ENCODE results near the gene ATP6V0A1. TPM values are rescaled to one million over a fixed set of nuclear protein-coding genes. Genes with fewer than 3 reads are reported as not detected.

ATP6V0A1 gene
- total RNA-seq, 1 donor from 2014 or later = 90.5 TPM

DNA sequence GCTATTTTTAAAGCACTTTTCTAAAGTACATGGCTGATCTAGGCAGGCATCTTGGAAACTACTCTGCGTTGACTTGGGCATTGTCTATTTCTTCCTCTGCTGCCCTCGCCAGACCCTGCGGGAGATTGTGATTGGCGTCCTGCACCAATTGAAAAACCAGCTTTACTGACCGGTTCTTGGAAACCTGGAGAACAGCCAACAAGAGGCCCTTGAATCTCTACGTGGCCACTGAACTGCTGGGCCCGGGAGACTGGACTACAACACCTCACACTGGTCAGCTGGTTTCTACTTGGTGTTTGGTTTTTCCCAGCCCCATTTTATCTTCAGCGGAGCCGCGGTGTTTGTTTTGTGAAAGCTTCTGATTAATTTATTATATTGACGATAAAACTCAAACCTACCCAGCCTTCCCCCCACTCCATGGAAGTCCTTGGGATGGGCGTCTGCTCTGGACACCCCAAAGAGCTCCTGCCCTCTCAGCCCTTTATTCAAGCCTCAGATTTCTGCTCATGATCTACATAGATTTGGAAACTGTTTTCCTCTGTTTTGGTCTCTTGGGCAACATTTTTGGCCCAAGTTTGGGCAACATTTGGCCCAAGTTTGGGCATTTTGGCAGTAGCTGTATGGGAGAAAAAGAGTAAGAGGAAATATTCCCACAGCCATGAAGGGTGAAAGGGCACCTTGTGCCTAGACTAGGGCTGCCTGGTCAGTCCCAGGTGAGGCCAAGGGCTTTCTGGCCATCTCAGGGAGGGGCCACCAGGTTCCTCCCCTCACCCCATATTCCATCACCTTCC, 113.0 kb downstream of the ATP6V0A1 start:
- H3K27ac Mint-ChIP-seq = no peak overlapping the region
- H3K4me1 Mint-ChIP-seq (ENCODE audit: low read depth) = peaks cover 10% of the 10 kb centered on the region
- peaks cover 17% of the 10 kb centered on the region for H3K36me3 Mint-ChIP-seq (ENCODE audit: insufficient read depth)
- H3K4me3 Mint-ChIP-seq (ENCODE audit: low read depth) = no peak overlapping the region
- no peaks in the 10 kb centered on the region for H3K9me3 Mint-ChIP-seq (ENCODE audit: low read depth)
- H3K27me3 Mint-ChIP-seq = no peaks in the 10 kb centered on the region
- DNase-seq (ENCODE audit: low spot score, unreplicated experiment) = no peak
- TF ChIP-seq, protein P1, sequence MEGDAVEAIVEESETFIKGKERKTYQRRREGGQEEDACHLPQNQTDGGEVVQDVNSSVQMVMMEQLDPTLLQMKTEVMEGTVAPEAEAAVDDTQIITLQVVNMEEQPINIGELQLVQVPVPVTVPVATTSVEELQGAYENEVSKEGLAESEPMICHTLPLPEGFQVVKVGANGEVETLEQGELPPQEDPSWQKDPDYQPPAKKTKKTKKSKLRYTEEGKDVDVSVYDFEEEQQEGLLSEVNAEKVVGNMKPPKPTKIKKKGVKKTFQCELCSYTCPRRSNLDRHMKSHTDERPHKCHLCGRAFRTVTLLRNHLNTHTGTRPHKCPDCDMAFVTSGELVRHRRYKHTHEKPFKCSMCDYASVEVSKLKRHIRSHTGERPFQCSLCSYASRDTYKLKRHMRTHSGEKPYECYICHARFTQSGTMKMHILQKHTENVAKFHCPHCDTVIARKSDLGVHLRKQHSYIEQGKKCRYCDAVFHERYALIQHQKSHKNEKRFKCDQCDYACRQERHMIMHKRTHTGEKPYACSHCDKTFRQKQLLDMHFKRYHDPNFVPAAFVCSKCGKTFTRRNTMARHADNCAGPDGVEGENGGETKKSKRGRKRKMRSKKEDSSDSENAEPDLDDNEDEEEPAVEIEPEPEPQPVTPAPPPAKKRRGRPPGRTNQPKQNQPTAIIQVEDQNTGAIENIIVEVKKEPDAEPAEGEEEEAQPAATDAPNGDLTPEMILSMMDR (IDR thresholded peaks at IDR 0.05; ENCODE audit: unreplicated experiment) = no peak

Small RNAs within 50 kb of the gene (microRNA-seq; reads per million reads assigned to microRNA genes)
- gene MIR5010 (ENCODE audit: borderline number of aligned reads, unreplicated experiment) (11.9 reads per million, percentile 21 among the genes with 10 or more reads in this experiment), gene MIR548AT (ENCODE audit: borderline number of aligned reads, unreplicated experiment) (not detected)

Other genes starting within 250 kb of the ATP6V0A1 start
- 43.3 and 46.8 TPM in 2 replicates for gene STAT5B, start 182.5 kb upstream of the ATP6V0A1 start, total RNA-seq
- gene STAT5A, start 170.4 kb upstream of the ATP6V0A1 start, total RNA-seq = 0.74 and 1.4 TPM in 2 replicates
- 41.2 and 42.2 TPM in 2 replicates for gene STAT3, start 70.4 kb upstream of the ATP6V0A1 start, total RNA-seq
- gene CAVIN1, start 35.6 kb upstream of the ATP6V0A1 start, total RNA-seq = 1.1 and 1.8 TPM in 2 replicates
- gene NAGLU, start 77.4 kb downstream of the ATP6V0A1 start, total RNA-seq = 19.0 and 22.9 TPM in 2 replicates
- gene HSD17B1, start 94.0 kb downstream of the ATP6V0A1 start, total RNA-seq = 1.4 and 2.4 TPM in 2 replicates
- 60.0 and 66.9 TPM in 2 replicates for gene COASY, start 103.3 kb downstream of the ATP6V0A1 start, total RNA-seq
- gene MLX, start 108.2 kb downstream of the ATP6V0A1 start, total RNA-seq = 26.8 and 33.7 TPM in 2 replicates
- gene PSMC3IP, start 118.9 kb downstream of the ATP6V0A1 start, total RNA-seq = 18.1 and 19.6 TPM in 2 replicates
- 66.2 and 80.5 TPM in 2 replicates for gene RETREG3, start 150.5 kb downstream of the ATP6V0A1 start, total RNA-seq
- gene TUBG1, start 150.8 kb downstream of the ATP6V0A1 start, total RNA-seq = 53.8 and 53.9 TPM in 2 replicates
- 26.9 and 31.3 TPM in 2 replicates for gene TUBG2, start 200.4 kb downstream of the ATP6V0A1 start, total RNA-seq
- gene PLEKHH3, start 218.1 kb downstream of the ATP6V0A1 start, total RNA-seq = 14.1 and 16.2 TPM in 2 replicates
- 0.49 and 1.1 TPM in 2 replicates for gene CCR10, start 223.0 kb downstream of the ATP6V0A1 start, total RNA-seq
- gene CNTNAP1, start 223.7 kb downstream of the ATP6V0A1 start, total RNA-seq = 2.3 and 2.5 TPM in 2 replicates